Skin epidermis (tissue), 12 donors: Measurements from ENCODE around the gene GOLGA8N.
"Not testable (repeated sequence)": the region's sequence is repeated elsewhere in the genome, so short reads cannot be mapped to it uniquely, and the experiment has no call there.

ENCODE experiments used
- H3K27ac ChIP-seq, 21 experiments: fragments of 200-600 bp; sonication (generic) in 11 of 21; one replicate each; pipeline ENCODE4 v1.5.0; 2020; ENCODE audit warnings: mild to moderate bottlenecking in 3 of 21, inconsistent platforms in 2 of 21, moderate library complexity in 2 of 21
- H3K4me3 ChIP-seq, 7 experiments: fragments of 200-600 bp; sonication (generic) in 2 of 7; one replicate each; pipeline ENCODE4 v1.5.0; 2020; ENCODE audit warnings: inconsistent platforms in 2 of 7, mild to moderate bottlenecking in 2 of 7, moderate library complexity in 1 of 7

The GOLGA8N gene

DNA sequence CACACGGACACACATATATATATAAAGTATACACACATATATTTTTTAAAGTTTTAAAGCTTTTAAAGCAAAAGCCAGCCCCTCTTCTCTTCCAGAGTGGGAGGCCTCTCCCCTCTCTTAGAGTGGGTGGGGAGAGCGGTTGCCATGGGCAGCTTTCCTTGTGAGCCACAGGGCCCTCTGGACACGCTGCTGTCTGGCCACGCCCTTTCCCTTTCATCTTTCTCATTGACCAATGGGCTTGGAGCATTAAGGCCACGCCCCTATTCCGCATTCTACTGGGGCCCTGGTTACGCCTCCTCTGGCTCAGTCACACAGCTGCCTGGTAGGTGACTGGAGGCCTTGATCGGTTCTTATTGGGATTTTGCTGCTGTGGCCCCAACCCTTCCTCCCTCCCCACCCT, at the start of gene GOLGA8N:
TSS of gene GOLGA8N (plus strand) at position 306 of the 400 bp plus-strand sequence.
- not testable (repeated sequence) for H3K4me3 ChIP-seq, H3K27ac ChIP-seq

DNA sequence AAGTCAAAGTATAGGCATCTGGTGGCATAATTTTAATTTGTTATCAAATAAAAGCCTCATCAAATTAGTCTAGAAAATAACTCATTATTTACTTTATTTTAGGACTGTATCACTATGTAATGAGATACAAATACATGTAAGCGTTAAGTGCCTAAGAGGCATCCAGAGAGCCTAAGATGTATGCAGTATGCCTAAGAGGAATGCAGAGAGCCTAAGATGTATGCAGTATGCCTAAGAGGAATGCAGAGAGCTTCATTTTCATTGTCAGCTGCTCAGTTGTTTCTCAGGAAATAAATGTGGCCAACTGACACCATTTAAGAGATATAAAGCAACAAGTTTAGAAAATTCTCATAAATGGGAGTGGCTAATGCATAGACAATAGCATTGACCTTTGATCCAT, 49.8 kb upstream of the GOLGA8N start:
- H3K4me3 ChIP-seq, H3K27ac ChIP-seq: not testable (repeated sequence)

DNA sequence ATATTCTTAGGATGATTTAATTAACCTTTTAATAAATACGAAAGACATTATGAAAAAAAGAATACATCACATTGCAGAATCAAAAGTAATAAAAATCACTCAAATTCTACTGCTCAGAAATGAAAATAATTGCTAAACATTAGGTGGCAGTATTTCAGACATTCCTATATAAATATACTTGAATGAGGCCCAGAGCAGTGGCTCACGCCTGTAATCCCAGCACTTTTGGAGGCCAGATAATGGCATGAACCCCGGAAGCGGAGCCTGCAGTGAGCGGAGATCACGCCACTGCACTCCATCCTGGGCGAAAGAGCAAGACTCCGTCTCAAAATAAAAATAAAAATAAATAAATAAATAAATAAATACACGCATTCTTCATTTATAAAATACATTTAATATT, 48.1 kb upstream of the GOLGA8N start:
- not testable (repeated sequence) for H3K4me3 ChIP-seq, H3K27ac ChIP-seq

DNA sequence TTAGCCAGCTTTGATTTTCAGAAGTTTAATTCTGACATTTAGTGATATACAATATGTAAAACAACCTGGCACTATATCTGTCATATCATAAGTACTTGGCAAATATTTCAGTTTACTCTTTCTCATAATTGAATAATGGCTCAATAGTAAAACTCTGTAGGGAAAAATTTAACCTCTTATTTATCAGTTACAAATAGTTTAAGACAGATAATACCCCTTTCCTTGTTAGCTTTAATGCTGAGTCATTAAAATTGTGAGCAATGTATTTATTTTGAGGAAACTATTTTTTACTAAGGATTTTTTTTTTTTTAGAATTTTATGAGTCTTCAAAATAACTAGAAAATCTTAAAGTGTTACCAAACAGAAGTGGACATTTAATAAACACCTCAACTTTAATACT, 38.7 kb upstream of the GOLGA8N start:
- not testable (repeated sequence) for H3K4me3 ChIP-seq, H3K27ac ChIP-seq

DNA sequence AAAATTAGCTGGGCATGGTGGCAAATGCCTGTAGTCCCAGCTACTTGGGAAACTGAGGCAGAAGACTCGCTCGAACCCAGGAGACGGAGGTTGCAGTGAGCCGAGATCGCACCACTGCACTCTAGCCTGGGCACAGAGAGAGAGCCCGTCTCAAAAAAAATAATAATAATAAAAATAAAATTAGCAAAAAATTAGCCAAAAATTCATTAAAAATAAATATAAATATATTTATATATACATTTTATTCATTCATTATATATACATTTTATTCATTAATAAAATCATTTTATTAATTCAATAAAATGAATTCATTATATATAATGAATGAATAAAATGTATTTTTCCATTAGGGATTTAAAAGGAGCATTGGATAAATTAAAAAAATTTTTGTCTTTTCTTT, 31.1 kb upstream of the GOLGA8N start:
- not testable (repeated sequence) for H3K4me3 ChIP-seq

DNA sequence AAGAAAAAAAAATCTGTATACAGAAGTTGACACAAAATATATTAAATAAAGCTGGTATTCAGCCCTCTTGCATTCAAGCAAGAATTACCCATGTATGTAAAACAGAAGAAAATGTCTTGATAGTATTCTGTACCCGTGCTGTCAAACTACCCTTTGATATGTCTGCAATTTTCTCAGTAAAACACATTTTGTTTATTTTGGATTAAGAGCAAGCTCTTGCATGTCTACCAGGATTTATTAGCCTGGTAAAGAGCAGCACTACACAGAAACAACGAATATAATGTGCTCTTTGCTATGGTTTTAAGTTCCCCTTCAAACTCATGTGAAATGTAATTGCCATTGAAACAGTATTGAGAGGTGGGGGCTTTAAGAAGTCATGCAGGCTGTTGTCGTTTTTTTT, 24.3 kb upstream of the GOLGA8N start:
- H3K27ac ChIP-seq, H3K4me3 ChIP-seq: not testable (repeated sequence)

More for the DNA sequence above, 31.1 kb upstream of the GOLGA8N start:
- H3K27ac ChIP-seq: not testable (repeated sequence)

DNA sequence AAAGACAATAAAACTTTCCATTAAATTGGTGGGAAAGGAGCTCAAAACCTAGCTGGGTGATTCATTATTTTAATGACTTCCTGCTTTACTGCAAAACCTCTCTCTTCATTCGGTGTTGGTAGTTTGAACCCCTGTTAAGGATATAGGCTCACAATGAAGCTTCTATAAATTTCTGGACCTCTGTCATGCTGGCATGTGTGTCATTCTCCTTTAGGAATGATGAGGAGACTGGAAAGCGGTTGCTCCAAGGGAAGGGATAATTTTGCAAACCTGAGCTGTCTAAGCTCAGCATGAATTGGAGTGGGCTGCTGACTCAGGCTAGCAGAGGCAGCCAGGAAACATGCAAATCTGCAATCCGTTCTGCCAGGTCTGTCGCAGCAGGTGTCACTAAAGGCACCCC, 14.8 kb upstream of the GOLGA8N start:
- H3K27ac ChIP-seq, H3K4me3 ChIP-seq: not testable (repeated sequence)

DNA sequence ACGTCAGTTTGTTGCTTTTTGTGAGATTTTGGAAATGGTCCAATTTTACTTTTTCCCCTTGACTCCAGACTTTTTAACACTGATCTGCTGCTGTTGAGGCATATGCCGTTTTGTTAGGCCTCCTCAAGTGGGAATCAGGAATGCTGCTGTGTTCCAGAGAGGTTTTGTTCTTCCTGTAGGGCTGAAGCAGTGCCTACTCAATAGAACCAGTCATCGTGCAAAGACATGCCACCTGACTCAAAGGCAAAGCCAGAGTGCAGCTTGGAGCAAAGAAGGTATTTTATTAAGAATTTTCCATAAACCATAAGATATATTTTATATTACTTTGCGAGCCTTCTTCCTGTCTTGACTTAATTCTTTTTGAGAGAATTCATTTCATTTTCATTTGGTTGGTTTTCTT, 7.4 kb upstream of the GOLGA8N start:
- not testable (repeated sequence) for H3K27ac ChIP-seq, H3K4me3 ChIP-seq

DNA sequence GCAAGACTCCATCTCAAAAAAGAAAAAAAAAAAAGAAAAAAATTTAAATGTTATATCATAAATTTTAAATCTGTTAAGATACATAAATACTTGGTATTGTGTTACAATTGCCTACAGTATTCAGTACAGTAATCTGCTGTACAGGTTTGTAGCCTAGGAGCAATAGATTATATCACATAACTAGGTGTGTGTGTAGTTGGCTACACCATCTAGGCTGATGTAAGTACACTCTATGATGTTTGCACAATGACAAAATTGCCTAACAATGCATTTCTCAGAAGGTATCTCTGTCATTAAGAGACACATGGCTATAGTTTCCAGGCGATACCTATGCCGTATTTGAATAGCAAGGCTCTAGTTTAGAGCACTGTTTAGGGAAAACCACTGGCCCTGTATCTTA, 16.3 kb downstream of the GOLGA8N start:
- not testable (repeated sequence) for H3K27ac ChIP-seq, H3K4me3 ChIP-seq

DNA sequence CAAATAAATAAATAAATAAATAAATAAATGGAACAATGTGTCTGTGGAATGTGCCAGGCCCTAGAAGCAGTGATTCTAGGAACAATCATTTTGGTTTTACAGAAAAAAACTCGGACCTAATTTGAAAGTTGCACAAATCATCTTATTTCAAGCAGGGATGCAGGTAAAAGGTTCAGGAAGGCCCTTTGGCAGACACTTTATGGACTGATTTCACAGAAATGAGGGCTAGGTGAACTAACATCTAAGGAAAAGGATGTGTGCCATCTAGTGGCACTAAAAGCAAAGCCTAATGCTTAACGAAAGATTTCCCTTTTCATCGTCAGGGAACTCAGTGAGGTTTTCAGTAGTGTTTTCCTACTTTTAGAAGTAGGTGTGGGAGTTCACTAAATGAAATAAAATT, 17.5 kb downstream of the GOLGA8N start:
- H3K27ac ChIP-seq, H3K4me3 ChIP-seq: not testable (repeated sequence)

DNA sequence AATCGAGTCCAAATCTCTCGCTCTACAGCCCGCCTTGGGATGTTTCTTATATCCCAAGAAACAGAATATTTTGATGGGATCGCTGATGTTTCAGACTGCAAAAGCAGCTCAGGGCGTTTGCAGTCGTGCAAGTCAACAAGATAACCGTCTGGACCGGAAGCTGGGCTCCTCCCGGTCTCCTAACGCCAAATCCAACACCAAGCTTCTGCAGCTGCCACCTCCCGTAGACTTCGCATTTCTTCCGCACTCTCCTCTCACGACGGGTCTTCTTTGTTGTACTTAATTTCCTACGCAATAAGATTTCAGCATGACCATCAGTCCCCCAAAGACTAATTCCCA, 21.4 kb downstream of the GOLGA8N start:
- Histone ChIP-seq H3K27ac (peak overlapping the region in 17 of 21 experiments; percentile 65 to 90 (median 79)), H3K4me3 (peak overlapping the region; percentile 25 to 60 (median 55))

DNA sequence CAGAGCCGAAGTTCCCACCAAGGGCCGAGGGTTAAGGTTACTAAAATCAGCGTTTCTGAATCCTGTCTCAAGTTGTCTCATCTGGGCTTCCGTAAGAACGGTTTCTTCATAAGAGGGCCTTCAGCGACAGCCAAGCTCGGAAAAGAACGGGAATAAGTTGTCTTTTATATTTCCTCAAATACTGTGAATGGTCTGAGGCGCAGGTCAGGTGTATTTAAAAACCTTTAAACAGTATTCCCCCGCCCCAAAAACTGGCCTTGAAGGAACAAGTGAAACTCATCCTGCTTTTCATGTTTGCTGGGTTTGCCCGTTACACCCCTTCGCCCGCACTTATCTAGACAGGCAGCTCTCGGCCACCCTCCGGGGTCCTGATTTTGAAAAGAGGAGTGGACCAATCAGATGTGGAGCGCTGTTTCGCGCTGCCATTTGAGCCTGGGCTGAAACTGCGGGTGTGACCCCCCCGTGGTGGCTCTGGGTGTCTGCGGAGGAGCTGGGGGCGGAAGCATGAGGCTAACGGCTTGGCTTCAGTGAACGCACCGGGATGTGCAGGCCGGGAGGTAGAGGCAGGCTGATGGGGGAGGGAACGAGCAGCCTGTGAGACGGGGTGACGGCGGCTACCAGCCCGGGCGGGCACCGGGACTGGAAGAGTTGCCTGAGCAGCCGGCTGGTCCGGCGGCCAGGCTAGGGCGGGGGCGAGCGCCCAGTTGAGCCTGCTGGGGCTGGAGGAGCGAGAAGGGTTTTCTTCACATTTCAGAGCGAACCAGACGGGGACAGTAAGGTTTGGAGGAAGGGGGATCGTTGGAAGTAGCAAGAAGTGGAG, 22.0 kb downstream of the GOLGA8N start, which contains the start of gene ARHGAP11A:
TSS of gene ARHGAP11A (plus strand) at position 454 of the 820 bp plus-strand sequence. CDS start 708 bp downstream, outside the sequence.
- peak within 1 kb of the TSS in 18 of 21 experiments; percentile 45 to 91 (median 80) for H3K27ac ChIP-seq
- peak within 1 kb of the TSS; percentile 52 to 60 (median 55) for H3K4me3 ChIP-seq

DNA sequence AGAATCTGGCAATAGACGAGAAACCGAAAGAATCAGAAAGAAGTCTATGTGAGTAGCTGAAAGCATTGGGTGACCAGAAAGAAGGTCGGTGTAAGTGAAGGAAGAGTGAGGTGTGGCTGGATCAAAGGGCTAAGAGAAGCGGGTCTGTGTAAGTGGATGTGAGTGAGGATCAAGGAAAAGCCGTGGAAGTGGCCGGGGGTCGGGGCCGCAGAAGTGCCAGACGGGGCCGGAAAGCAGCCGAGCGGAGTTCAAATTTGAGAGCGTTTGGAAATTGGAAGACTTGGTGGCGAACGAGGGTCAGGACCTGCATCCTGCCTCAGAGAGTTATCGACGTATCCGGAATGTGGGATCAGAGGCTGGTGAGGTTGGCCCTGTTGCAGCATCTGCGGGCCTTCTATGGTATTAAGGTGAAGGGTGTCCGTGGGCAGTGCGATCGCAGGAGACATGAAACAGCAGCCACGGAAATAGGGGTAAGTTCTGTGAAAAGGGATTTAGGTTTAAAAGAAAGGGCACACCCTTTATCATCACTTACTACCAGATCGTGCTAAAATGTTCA, 22.7 kb downstream of the GOLGA8N start:
- H3K4me3 ChIP-seq: peak overlapping the region; percentile 52 to 60 (median 55)
- peak overlapping the region in 12 of 21 experiments; percentile 5 to 88 (median 54) for H3K27ac ChIP-seq

DNA sequence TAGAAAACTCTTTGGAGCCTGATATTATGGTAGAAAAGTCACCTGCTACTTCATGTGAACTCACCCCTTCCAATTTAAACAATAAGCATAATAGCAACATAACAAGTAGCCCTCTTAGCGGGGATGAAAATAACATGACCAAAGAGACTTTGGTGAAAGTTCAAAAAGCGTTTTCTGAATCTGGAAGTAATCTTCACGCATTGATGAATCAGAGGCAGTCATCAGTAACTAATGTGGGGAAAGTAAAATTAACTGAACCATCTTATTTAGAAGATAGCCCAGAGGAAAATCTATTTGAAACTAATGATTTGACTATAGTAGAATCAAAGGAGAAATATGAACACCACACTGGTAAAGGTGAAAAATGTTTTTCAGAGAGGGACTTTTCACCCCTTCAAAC, 43.2 kb downstream of the GOLGA8N start:
- Histone ChIP-seq H3K27ac (no peak overlapping the region), H3K4me3 (no peak overlapping the region)

DNA sequence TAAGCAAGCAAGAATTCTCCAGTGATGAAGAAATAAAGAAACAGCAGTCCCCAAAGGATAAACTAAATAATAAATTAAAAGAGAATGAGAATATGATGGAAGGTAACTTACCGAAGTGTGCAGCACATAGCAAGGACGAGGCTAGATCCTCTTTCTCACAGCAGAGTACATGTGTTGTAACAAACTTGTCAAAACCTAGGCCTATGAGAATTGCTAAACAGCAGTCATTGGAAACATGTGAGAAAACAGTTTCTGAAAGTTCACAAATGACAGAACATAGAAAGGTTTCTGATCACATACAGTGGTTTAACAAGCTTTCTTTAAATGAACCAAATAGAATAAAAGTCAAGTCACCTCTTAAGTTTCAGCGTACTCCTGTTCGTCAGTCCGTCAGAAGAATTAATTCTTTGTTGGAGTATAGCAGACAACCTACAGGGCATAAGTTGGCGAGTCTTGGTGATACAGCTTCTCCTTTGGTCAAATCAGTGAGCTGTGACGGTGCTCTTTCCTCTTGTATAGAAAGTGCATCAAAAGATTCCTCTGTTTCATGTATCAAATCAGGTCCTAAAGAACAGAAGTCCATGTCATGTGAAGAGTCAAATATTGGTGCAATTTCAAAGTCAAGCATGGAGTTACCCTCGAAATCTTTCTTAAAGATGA, 43.8 kb downstream of the GOLGA8N start:
- H3K27ac ChIP-seq: no peak overlapping the region
- H3K4me3 ChIP-seq: no peak overlapping the region

DNA sequence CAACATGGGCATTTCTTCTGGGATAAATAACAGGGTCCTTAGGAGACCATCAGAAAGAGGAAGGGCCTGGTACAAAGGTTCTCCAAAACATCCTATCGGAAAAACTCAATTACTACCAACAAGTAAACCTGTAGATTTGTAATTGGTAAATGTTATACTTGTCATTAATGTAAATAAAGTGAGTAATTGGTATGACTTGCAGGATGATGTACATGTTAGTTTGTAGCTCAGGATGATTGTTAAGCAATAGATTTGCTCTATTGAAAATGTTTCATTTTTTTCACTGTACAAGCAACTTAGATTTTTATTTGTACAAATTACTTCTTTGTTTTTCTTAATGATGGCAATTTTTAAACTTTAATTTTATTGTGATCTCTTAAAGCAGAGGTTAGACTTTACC, 44.4 kb downstream of the GOLGA8N start:
- Histone ChIP-seq H3K27ac (no peak overlapping the region), H3K4me3 (no peak overlapping the region)

DNA sequence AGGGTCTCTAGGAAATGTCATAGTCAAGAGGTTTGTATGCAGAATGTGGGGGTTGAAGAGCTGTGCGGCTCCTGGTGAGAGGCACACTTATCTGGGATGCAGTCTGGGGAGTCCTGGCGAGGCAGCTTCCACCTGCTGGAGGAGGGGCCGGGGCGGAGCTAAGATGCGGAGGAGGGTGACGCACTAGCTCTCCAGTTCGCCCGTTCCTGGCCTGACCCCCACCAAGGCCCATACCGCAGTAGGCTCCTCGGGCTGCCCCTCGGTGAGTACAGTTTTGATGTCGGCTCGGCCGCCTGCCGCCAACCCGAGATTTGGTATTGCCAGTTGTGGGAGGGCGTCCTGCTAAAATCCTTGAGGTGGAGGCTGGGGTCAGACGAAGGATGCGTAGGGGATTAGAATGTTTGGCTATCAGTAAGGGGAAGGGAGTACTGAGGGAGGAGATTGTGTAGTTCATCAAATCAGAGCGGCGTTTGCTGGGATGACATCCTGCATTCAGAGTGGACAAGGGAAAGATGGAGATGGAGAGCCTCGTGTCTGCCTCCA, 48.3 kb downstream of the GOLGA8N start, which contains the start of gene SCG5:
TSS of gene SCG5 (plus strand) at position 194 of the 543 bp plus-strand sequence. CDS start 1,883 bp downstream, outside the sequence.
- Histone ChIP-seq H3K4me3 (peak within 1 kb of the TSS in 2 of 7 experiments; percentile 4 to 21), H3K27ac (no peak within 1 kb of the TSS)

DNA sequence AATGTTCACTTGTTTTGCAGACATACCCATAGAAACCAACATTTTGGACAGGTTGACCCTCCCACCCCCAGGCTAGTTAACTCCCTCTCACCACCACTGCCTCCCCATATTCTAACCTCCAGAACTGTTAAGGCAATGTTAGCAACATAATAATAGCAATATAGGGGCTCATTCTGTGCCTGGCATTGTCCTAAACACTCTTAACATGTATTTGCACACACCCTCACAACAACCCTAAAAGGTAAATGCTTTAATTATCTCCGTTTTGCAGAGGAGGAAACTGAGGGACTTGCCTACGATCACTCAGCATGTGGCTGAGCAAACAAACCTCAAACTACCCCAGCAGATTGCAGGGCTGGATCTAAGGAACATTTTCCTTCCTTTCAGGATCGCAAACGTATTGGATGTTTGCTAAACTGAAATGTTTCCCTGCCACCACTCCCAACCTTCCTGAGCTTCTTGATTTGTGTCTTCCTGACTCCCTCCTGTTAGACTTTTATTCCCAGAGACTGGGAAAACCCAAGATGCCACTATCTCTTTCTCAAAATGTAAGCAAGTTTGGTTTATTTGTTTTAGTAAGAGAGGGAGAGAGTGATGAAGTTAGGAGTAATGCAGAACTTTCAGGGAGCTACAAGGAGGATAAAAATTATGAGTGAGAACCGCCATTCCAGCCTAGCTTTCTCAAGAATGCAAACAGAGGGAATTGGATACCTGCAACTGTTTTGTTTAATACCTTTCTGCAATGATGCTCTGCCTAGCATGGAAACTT, 49.6 kb downstream of the GOLGA8N start:
- H3K4me3 ChIP-seq: no peak overlapping the region

DNA sequence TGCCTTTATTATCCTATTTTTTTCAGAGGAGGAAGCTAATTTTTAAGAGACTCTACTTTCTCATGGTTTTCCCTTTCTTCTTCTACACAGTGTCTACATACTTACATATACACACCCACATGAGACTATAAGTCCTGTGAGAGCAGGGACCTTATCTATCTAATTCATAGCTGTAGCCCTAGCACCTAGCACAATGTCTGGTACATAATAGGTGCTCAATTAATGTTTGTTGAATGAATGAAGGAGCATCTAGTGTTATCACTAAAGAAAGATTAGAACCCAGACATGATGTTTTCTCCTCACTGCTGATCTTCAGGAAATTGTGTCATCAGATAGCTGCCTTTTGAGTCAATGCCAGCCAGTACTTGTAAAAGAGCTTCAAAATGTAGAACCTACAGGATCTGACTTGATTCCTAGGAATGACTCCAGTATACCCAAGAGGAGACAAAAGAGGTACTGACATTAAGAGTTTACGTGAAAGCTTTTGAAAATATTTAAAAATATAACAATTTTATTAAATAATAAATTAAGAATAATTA, 50.7 kb downstream of the GOLGA8N start:
- Histone ChIP-seq H3K27ac (no peak overlapping the region), H3K4me3 (no peak overlapping the region)

More for the DNA sequence above, 49.6 kb downstream of the GOLGA8N start:
- H3K27ac ChIP-seq: no peak overlapping the region
